Adrenal gland (tissue), 19 donors: ENCODE data around the gene CARD8. TPM values are rescaled to one million over a fixed set of nuclear protein-coding genes. Genes with fewer than 3 reads are reported as not detected.

Experiments
- DNase-seq, 7 donors: peaks; one replicate each; pipeline ENCODE4 v3.0.0-alpha.2; 2019 to 2020
- H3K27ac ChIP-seq, 5 donors: fragments of 200-600 bp; sonication (generic) in 4 of 5; 1 replicate in 3 of 5; 2 replicates in 2 of 5; pipeline versions ENCODE4 v1.5.1 to v1.8.0; 2016 to 2020; ENCODE audit warnings: mild to moderate bottlenecking in 1 of 5
- H3K27me3 ChIP-seq: fragments of 200-600 bp; 2 replicates; pipeline ENCODE4 v1.8.0; 2021
- H3K36me3 ChIP-seq, 2 donors: fragments of 200-600 bp; replicated peaks in 1 of 2; 1 replicate in 1 of 2; 2 replicates in 1 of 2; pipeline versions ENCODE4 v1.5.1 to v1.8.0; 2018 to 2022
- H3K4me1 ChIP-seq, 2 donors: fragments of 200-600 bp; replicated peaks in 1 of 2; 1 replicate in 1 of 2; 2 replicates in 1 of 2; pipeline versions ENCODE4 v1.5.1 to v1.8.0; 2018 to 2021
- H3K4me3 ChIP-seq, 4 donors: fragments of 200-600 bp; sonication (generic) in 3 of 4; one replicate each; pipeline ENCODE4 v1.5.1; 2016 to 2018
- H3K9me3 ChIP-seq, 3 donors: fragments of 200-600 bp; sonication (generic) in 1 of 3; replicated peaks in 1 of 3; 1 replicate in 2 of 3; 2 replicates in 1 of 3; pipeline versions ENCODE4 v1.5.1 to v1.8.0; 2016 to 2021
- POLR2A ChIP-seq, 2 donors: fragments of 450-650 bp; IDR thresholded peaks; one replicate each; pipeline ENCODE4 v1.6.1; 2017; ENCODE audit warnings: antibody characterized with exemption in 2 of 2, mild to moderate bottlenecking in 2 of 2, moderate library complexity in 1 of 2
- WGBS, 4 donors: extraction: QIAGEN DNeasy Blood & Tissue Kit in 2 of 4; methylation state at CpG; one replicate each; pipeline versions ENCODE4 v1.1.5 to v1.1.7; 2013 to 2017; 5-methylcytosine and 5-hydroxymethylcytosine counted together
- intact Hi-C, 2 donors: fragments of 100-400 bp; cut with DNase I; formaldehyde crosslinking; loops; one replicate each; pipeline versions ENCODE4 v1.14.1 to v1.15.0; 2022 to 2023
- long read RNA-seq, 10 donors: library from polyadenylated mRNA in 3 of 10; unstranded in 2 of 10; stranded (forward) in 1 of 10; transcript quantifications; one replicate each; pipeline ENCODE4 v2.0.0 and lab custom pipeline, GENCODE V29; 2021 to 2026
- polyA plus RNA-seq, 3 donors: library from polyadenylated mRNA; stranded (reverse); fragments of 200-250 nt in 2 of 3; fragments of 350-450 nt in 1 of 3; fragmentation: Illumina TruSeq in 1 of 3; extraction: RNeasy Lipid Tissue Mini Kit (QIAGEN cat#74804) in 1 of 3; gene quantifications; one replicate each; pipeline ENCODE4 v1.2.3, GENCODE V29; 2013 to 2014
- total RNA-seq, 9 donors: library from RNA; depleted of rRNA in 4 of 9; stranded (reverse); fragments of >200 nt in 4 of 9; fragments of 120-200 nt in 1 of 9; fragmentation: NEBNext Ultra II Directional in 1 of 9; extraction: Animal tissue kit (Norgen Biotek cat#: 25700) in 1 of 9; gene quantifications; one replicate each; pipeline versions ENCODE4 v1.1.0 to v1.2.4, GENCODE V29; 2013 to 2023
- TF ChIP-seq, protein P1 (sequence below), 6 experiments: fragments of 450-650 bp in 4 of 6; fragments of 200-600 bp in 2 of 6; sonication (generic) in 1 of 6; IDR thresholded peaks; 1 replicate in 5 of 6; 2 replicates in 1 of 6; pipeline versions ENCODE4 v1.5.1 to v1.8.0; 2016 to 2021; ENCODE audit warnings: antibody characterized with exemption in 6 of 6, mild to moderate bottlenecking in 2 of 6, moderate library complexity in 1 of 6
- donor health status: healthy with polysubstance abuse.
- donor health status: Bipolar disorder and iron deficiency.
- donor health status: DM: yes; HTN: yes; CAD: no.
- donor health status: DM: no; HTN: no; CAD: no.
- donor health status: DM: no; HTN: no; CAD: no.
- donor health status: DM: yes; HTN: yes; CAD: no.

CARD8 gene
- total RNA-seq (10 to 100 TPM; 14.1 to 45.3 (median 32.3) TPM), polyA plus RNA-seq (10 to 100 TPM; 30.0 to 48.3 (median 33.7) TPM)
- long read RNA-seq, donor 1, partial matches to known transcripts, result 0 of 3 reads
- long read RNA-seq, donor 1, other reads (novel, unspliced or antisense), result 0 of 3 reads
- long read RNA-seq, donor 2, result 0 reads
- long read RNA-seq, donor 3, result 0 reads
- long read RNA-seq, donor 4, partial matches to known transcripts, result 4 of 8 reads
- long read RNA-seq, donor 4, other reads (novel, unspliced or antisense), result 3 of 8 reads
- long read RNA-seq, donor 5, full-length matches to known transcripts, result 2 of 29 reads
- long read RNA-seq, donor 5, partial matches to known transcripts, result 4 of 29 reads
- long read RNA-seq, donor 5, other reads (novel, unspliced or antisense), result 23 of 29 reads
- long read RNA-seq, donor 6, partial matches to known transcripts, result 1 of 2 reads
- long read RNA-seq, donor 6, other reads (novel, unspliced or antisense), result 1 of 2 reads
- long read RNA-seq, donor 7, result 0 reads
- long read RNA-seq, donor 8, result 0 reads
- long read RNA-seq, donor 9, result 0 reads
- long read RNA-seq, donor 10, full-length matches to known transcripts, result 3 of 3 reads
- long read RNA-seq, donor 10, partial matches to known transcripts, result 0 of 3 reads
- long read RNA-seq, donor 10, other reads (novel, unspliced or antisense), result 0 of 3 reads

- TF ChIP-seq, protein P1, sequence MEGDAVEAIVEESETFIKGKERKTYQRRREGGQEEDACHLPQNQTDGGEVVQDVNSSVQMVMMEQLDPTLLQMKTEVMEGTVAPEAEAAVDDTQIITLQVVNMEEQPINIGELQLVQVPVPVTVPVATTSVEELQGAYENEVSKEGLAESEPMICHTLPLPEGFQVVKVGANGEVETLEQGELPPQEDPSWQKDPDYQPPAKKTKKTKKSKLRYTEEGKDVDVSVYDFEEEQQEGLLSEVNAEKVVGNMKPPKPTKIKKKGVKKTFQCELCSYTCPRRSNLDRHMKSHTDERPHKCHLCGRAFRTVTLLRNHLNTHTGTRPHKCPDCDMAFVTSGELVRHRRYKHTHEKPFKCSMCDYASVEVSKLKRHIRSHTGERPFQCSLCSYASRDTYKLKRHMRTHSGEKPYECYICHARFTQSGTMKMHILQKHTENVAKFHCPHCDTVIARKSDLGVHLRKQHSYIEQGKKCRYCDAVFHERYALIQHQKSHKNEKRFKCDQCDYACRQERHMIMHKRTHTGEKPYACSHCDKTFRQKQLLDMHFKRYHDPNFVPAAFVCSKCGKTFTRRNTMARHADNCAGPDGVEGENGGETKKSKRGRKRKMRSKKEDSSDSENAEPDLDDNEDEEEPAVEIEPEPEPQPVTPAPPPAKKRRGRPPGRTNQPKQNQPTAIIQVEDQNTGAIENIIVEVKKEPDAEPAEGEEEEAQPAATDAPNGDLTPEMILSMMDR (IDR thresholded peaks at IDR 0.05), result peak in 3 of 6 experiments; percentile 30 to 42 (median 39)
- TF ChIP-seq POLR2A (IDR thresholded peaks at IDR 0.05), result peak; percentile 60 to 70
- Histone ChIP-seq H3K27me3 (no peaks in the 10 kb centered on the region), H3K4me3 (peak within 1 kb of the TSS; percentile 59 to 99 (median 80)), H3K4me1 (peaks cover 13 to 30% of the 10 kb centered on the region in 2 donors), H3K9me3 (no peaks in the 10 kb centered on the region), H3K36me3 (no peaks in the 10 kb centered on the region), H3K27ac (peak within 1 kb of the TSS; percentile 90 to 99 (median 91))
- intact Hi-C loops, result no loop called here
- peak; percentile 77 to 89 (median 86) for DNase-seq
- 3 to 5% (median 4%) methylated on average over 15 of the region's 15 CpGs for WGBS, 4 donors
These were observed at the start of gene CARD8 for GRCh38 chr19:48255376-48256303. Gene CARD8, minus strand, starts transcription at chr19:48255912. Its CDS starts 14,892 bp downstream, at chr19:48241020.

DNA sequence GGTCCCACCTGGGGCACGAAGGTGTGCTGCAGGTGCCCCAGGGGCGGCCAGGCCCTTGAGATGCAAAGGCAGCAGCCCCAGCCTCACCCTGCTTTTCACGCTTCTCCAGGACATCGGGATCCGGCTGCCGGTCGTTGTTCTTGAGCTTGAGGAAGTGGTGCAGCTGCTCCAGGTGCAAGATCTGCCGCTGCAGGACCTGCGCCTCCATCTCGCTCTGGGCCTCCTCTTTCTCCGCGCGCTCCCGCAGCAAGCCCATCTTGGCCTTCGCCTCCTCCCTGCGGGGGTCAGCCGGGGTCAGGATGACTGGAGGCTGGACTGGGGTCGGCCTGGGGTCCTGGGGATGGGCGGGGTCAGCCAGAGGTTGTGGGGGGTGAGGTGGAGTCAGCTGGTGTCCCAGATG lies 48.2 kb upstream of the CARD8 start:
- 87 to 97% (median 89%) methylated on average over 7 to 19 of the region's 19 CpGs for WGBS, 4 donors
- TF ChIP-seq POLR2A (IDR thresholded peaks at IDR 0.05), result no peak
- TF ChIP-seq, protein P1 (IDR thresholded peaks at IDR 0.05), result no peak
- Histone ChIP-seq H3K27ac (no peak overlapping the region), H3K4me1 (no peaks in the 10 kb centered on the region), H3K27me3 (no peaks in the 10 kb centered on the region), H3K9me3 (no peaks in the 10 kb centered on the region), H3K36me3 (no peaks in the 10 kb centered on the region), H3K4me3 (no peak overlapping the region)
- DNase-seq, result no peak
- intact Hi-C loops, result no loop called here

DNA sequence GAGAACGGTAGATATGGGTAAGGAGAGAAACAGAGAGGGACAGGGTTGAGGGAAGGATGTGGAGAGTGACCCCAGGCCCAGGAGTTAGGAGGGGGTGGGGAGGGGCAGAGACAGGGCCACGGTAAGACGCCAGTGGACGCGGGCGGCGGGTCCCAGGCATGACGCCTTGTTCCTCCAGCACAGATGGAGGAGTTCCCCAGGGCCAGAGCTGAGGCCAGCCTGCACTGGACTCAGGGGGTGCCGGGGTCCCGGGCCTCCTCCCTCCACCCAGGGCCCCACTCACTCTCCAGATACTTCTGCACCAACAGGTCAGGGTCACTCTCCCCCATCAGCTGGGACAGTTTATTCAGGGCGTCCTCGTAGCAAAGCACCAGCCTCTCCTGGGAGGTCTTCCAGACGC lies 47.7 kb upstream of the CARD8 start:
- H3K4me3 ChIP-seq, result no peak overlapping the region
- no peak for TF ChIP-seq POLR2A (IDR thresholded peaks at IDR 0.05)
- TF ChIP-seq, protein P1 (IDR thresholded peaks at IDR 0.05), result no peak
- intact Hi-C loops, result no loop called here
- H3K4me1 ChIP-seq, result no peaks in the 10 kb centered on the region
- no peaks in the 10 kb centered on the region for H3K36me3 ChIP-seq
- no peak overlapping the region for H3K27ac ChIP-seq
- no peaks in the 10 kb centered on the region for H3K9me3 ChIP-seq
- 84 to 91% (median 87%) methylated on average over 10 to 13 of the region's 13 CpGs for WGBS, 4 donors
- no peak for DNase-seq
- H3K27me3 ChIP-seq, result no peaks in the 10 kb centered on the region

DNA sequence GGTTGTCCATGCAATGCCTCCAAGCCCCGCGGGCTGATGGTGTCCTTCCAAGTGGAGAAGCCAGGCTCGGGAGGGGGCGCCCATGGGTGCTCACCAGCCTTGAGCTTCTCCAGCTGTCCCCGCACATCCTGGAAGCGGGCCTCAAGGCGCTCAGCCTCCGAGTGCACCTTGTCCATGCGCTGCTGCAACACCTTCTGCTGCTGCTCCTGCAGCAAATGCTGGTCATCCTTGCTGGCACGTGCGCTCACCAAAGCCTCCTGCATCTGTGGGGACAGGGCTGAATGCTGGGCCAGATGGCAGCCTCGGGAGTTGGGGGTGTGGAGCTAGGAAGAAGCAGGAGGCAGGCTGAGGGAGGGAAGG lies 46.9 kb upstream of the CARD8 start:
- H3K36me3 ChIP-seq, result no peaks in the 10 kb centered on the region

More for the DNA sequence above, 46.9 kb upstream of the CARD8 start:
- TF ChIP-seq POLR2A (IDR thresholded peaks at IDR 0.05), result no peak
- TF ChIP-seq, protein P1 (IDR thresholded peaks at IDR 0.05), result no peak
- H3K27ac ChIP-seq, result no peak overlapping the region
- H3K27me3 ChIP-seq, result no peaks in the 10 kb centered on the region
- no peaks in the 10 kb centered on the region for H3K9me3 ChIP-seq
- no peak for DNase-seq
- WGBS, 4 donors, result 85 to 94% (median 92%) methylated on average over 6 to 12 of the region's 12 CpGs
- intact Hi-C loops, result no loop called here
- no peaks in the 10 kb centered on the region for H3K4me1 ChIP-seq
- H3K4me3 ChIP-seq, result no peak overlapping the region
